ENCODE data around the gene FGD5.

The FGD5 gene

DNA sequence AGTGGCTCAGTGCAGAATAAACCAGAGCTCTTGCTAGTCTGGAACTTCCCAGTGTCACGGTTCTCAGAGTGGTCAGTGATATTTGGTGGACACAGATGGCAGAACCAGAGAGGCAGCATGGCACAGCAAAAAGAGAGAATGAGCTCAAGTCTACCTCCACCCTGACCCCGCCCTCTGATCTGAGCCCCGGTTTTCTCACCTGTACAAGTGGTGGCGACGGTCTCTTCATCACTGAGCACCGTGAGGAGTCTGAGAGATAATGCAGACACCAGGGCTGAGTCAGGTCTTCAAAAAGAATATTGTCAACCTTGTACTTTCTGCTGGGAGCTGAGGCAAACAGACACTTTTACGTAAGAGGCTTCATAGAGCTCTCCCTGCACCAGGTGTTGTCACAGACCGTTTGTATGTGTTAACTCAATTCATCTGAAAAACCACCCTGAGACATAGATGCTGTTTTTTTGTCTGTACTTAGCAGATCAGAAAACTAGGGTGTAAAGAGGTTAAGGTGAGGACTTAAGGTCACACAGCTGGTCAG lies 13.2 kb downstream of the FGD5 start:
- no peak for DNase-seq

DNA sequence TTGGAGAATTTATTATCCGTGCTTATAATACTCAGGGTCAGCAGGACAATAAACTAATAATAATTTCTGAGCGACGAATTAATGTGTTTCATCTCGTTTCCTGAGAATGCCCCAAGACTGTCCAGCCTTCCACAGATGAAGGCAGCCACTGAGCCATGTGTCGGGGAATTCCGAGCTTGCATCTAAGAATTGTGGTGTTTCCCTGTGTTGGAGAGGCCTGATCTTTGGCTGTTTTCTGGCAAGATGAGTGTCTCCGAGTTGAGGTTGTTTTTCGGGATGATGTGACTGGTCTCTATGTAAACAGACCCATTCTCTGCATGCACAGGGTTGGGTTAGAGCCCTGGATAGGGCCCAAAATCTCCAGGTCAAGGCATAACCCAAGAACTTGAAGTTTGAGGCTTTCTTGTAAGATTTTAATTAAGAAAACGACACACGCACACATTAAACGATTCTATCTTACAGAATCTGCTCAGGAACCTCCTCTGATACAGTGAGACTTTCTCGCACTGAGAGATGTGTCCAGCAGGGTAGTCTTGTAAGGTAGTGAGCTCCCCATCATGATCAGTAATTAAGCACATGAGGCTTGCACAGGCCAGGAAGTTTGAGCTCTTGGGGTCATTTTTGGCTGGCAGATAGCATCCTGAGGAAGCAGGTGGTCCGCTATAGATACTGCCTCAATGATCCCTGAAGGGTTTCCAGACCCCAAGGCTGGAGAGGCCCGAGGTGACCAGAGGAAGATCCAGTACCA lies 14.4 kb downstream of the FGD5 start:
- DNase-seq, result no peak

- DNase-seq, result no peak
These were observed 15.4 kb downstream of the FGD5 start for GRCh38 chr3:14834121-14834520.

- no peak for DNase-seq
These were observed 16.2 kb downstream of the FGD5 start for GRCh38 chr3:14834807-14835466.

DNA sequence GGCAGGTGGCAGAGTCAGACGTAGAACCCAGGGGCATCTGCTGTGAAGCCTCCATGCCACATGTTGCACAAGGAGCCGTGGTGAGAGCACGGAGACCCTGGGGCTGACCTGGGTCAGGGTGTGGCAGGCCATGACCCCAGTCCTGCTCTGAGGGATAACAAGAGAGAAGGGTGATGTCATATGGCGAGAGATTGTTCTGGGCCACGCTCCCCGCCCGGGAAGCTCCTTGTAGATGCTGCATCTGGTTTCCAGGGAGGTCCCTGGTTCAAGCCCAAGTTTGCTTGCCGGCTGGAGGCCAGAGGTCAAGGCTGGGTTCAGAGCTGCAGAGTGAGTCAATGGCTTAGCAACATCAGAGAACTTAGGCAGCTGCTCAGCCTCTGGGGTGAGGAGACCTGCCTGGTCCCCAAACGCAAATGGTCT lies 17.3 kb downstream of the FGD5 start:
- no peak for DNase-seq

GRCh38 chr3:14837186-14837877 lies 18.6 kb downstream of the FGD5 start:
- DNase-seq, result no peak

DNA sequence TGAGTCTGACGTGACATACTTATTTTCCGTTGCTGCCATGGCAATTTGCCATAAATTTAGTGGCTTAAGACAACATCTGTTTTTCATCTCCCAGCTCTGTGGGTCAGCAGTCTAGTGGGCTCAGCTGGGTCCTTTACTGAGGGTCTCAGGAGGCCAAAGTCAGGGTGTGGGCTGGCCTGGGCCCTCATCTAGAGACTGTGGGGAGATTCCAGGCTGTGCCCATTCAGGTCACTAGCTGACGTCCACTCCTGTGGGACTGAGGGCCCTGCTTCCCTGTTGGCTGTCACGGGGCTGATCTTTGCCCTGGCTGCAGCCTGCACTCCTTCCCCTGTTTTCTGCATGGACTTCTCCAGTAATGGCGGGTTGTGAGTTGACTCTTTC lies 19.1 kb downstream of the FGD5 start:
- no peak for DNase-seq

DNA sequence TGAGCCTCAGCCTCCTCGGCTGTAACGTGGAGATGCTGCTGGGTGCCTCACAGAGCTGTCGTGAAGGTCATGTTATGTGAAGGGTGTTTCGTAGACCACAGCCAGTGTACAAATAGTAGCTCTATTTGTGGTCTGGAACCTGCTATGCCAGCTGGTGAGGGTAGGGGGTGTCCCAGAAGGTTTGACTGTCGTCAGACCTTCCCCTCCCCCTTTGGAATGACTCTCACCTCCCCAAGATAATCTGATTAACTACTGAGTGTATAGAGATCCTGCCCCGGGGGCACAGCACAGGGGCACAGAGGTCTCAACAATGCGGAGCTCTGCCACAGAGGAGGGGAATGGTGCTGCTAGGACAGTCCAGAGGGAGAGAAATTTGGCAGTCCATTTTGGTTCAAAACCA lies 20.5 kb downstream of the FGD5 start:
- DNase-seq, result no peak

GRCh38 chr3:14841836-14842235 lies 23.1 kb downstream of the FGD5 start:
- no peak for DNase-seq

- DNase-seq, result no peak
These were observed 23.5 kb downstream of the FGD5 start for GRCh38 chr3:14842277-14842676.

DNA sequence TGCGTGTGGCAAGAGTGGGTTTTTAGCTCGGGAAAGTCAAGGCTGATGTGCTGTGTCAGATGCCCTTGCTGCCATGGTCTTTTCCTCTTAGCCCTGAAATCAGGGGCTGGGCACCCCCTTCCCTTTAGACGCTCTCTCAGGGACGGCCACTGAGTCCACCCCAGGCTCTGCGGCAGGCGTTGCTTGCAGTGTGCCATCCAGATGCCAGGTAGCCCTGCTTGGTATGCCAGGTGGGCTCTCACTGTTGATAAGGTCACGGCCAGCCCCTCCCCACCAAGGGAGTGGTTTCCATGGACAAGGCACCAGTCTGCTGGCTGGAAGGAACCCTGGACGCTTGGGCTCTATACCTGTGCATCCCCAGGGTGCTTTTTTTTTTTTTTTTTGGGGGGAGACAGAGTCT lies 24.6 kb downstream of the FGD5 start:
- DNase-seq, result no peak

DNA sequence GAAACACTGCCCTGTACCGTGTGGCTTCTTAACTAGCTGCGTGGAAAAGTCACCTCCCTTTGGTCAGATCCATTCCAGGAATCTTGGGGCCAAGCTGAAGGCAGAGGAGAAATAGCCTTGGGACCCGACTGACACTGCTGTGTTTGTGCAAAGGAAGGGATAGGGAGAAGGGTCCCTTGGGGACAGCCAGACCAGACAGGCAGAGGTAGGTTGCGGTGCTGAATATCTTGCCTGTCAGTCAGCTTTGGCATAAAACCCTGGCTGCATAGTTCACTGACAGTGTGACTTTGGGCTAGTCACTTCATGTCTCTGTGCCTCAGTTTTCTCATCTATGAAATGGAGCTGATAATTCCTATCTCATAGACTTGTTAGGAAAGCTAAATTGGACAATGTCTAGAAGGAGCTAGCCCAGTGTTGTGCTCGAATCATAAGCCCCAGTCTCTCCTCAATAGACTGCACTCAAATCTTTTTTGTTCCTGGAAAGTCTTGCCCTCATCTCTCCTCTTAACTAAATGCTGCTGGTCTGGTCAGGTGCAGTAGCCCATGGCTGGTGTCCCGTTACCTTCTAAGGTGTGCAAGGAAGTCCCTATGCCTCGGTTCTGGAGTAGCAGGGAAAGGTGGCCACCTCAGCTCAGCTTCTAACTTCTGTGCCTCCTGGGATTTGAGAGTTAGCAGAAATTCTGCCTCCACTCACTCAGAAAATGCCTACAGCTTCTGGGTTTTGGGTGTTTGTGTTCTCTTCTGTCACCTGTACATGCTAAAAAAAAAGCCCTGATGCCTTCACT lies 25.8 kb downstream of the FGD5 start:
- no peak for DNase-seq

DNA sequence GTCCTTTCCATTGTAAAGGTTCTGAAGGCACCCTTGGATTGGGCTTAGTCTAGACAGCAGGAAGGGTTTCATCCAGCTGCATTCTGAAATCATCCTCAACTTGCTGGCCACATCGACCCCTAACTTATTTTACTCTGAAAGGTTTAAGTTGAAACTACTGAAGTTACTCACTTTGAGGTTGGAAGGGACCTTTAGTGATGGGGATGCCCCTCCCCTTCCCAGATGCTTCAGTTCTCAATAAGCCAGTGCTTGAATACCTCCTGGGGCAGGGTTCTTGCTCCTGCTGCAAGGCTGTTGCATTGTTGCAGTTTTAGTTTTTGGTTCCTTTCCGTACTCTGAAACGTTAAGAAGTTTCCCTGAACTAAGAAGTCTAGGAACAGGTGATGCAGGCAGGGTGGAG lies 26.4 kb downstream of the FGD5 start:
- DNase-seq, result no peak

GRCh38 chr3:14845826-14846225 lies 27.1 kb downstream of the FGD5 start:
- DNase-seq, result no peak

DNA sequence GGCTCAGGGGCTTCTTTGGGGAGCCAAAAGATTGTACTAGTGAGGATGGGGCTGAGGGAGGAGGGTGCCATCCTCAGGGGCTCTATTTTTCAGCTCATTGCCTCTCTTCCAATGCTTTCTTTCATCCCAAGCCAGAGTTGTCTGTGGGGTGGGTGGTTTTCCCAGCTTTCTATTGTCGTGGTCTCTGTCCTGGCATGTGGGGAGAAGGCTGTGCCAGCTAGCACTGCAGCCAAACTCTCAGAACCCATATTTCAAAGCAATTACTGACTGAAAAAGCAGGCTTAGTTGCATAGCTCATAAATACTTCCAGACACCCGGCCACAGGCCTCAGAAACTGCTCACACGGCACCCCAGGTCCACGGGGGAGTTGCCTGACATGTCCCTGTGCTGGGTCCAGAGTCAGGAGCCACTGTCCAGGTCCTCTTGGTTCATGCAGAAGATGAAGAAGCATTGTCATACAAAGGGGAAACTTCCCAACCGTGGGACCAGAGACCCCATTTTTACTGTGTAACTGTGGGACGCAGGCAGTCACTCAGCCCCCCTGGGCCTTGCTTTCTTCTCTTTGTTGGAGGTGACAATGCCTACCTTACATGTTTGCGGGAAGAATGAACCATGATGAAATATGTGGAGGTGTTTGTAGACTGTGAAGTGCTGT lies 27.6 kb downstream of the FGD5 start:
- DNase-seq, result no peak

DNA sequence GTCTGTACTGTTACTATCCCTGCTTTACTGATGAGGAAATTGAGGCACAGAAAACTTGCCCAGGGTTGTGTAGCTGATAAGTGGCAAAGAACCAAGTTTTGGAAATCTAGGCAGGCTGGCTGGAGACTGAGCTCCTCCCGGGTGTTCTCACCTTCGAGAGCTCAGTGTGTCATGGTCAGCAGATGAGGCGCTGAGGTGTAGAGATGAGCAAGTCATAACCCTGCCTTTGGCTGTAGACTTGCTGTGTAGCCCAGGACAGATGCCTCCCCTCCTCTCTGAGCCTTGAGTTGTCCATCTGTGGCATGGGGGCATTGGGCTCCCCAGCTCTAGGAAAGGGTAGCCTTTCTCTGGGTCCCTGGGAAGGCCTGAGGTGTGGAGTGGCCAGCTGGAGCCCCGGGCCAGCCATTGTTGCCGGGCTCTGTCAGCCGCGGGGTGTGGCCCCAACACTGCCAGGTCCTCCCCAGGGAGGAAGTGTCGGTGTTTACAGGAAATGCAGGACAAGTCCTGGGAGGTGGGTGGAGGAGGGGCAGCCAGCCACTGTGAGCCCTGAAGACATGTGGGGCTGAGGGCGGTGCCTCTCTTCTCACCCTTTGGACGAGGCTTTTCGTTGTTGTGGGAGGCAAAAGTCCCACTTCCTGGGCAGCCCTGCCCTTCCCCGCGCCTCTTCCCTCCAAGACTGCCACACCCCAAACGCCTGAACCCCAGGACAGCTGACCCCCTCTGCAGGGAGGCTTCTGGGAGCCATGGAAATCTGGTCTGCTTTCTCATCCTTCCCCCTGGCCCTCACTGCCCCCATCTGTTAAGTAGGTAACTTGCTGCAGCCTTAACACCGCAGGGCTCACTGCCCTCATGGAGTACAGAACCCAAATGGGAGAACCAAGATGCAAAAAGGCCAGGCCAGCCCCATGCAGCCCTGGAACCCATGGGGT lies 29.1 kb downstream of the FGD5 start:
- DNase-seq, result no peak

- no peak for DNase-seq
These were observed 30.1 kb downstream of the FGD5 start for GRCh38 chr3:14848906-14849305.

DNA sequence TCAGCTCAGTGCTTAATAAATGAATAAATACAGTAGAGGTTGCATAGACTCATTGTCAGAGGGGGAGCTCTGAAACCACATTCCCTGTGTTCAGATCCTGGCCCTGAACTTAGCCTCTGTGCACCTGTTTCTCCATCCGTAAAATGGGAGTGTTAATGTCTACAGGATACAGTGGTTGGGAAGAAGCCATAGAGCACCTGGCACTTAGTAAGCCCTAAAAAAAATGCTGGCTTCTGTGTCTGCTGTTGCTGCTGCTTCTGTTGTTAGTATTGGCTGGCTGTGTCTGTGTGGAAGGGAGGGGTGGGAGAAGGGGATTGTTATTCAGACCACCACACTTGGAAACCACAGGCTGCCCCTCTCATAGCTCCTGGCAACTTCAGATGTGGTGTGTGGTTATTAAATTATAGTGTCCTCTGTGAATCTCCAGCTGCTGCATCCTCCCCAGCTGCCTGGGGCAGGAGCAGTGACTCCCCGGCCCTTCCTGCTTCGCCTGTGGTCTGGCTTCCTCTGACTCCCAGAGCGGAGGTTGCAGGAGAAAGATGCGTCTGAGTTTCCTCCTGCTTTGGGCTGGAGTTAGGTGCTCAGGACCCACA lies 31.0 kb downstream of the FGD5 start:
- no peak for DNase-seq

GRCh38 chr3:14852058-14852594 lies 33.4 kb downstream of the FGD5 start:
- DNase-seq, result no peak

DNA sequence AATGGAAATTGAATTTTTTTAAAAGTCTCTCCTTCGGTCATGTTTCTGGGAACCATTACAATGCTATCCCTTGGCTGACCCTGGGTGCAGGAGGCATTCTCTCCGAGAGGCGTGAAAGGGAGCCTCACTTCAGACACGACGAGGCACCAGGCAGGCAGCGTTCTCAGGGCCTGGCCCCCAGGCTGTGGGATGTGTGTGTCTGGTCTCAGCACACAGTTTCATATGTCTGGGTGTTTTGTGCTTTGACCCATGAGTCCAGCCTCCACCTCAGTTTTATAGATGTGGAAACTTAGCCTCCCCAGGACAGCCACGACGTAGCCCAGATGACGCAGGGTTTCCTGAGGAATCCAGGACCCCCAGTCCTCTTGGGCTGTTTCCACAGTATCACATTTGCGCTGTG lies 34.0 kb downstream of the FGD5 start:
- DNase-seq, result no peak
